Activated CD8-positive, alpha-beta memory T cell treated with anti-CD3 and anti-CD28 coated beads, Interleukin-2, amount 50 U/mL, for 48 hours (primary cell): ENCODE results near the gene SALL3.
"Not testable (repeated sequence)": the region's sequence is repeated elsewhere in the genome, so short reads cannot be mapped to it uniquely, and the experiment has no call there.

Experiments
- DNase-seq: peaks from one replicate; pipeline ENCODE4 v3.0.0-alpha.2; 2020

The SALL3 gene

DNA sequence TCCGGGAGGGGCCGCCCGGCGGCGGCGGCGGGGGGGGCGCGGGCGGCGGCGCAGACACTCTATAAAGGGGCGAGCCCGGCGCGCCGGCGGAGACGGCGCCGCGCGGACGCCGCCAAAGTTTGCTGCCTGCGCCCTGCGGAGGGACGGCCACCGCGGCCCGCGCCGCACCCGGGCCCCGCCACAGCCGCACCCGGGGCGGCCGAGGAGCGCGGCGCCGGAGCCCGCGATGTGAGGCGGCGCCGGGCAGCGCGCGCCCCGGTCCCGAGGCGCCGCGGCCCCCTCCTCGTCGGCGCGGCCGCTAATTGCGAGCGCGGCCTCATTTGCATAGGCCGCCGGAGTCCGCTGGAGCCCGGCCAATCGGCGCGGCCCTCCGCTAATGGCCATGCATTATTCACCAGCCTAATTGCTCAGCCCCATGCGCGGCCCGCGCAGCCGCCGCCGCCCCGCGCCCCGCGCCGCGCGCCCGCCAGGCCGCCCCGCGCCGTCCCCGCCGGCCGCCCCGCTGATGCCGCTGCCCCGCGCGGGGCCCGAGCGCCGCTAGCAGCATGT, at the start of gene SALL3:
SALL3 (plus strand) TSS at position 89 of the 549 bp plus-strand sequence; CDS start at position 546, 457 bp downstream.
- no peak for DNase-seq

DNA sequence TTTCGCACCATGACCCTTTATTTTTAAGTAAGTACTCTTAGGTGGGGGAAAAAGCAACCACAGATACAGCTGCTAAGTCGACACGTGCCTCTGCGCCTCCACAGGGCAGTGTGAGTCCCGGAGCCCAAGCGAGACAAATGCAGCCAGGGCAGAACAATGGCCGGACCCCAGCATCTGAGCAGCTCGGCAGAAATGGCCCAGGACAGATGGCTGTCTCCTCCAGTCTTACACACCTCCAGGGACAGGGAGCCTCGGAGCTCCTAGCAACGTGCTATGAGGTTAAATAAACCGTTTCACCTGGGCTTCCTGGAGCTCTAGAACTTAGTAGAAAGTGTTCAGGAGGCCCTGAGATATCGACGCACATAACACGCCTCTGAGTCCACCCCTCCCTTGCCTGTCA, 47.3 kb upstream of the SALL3 start:
- no peak for DNase-seq

DNA sequence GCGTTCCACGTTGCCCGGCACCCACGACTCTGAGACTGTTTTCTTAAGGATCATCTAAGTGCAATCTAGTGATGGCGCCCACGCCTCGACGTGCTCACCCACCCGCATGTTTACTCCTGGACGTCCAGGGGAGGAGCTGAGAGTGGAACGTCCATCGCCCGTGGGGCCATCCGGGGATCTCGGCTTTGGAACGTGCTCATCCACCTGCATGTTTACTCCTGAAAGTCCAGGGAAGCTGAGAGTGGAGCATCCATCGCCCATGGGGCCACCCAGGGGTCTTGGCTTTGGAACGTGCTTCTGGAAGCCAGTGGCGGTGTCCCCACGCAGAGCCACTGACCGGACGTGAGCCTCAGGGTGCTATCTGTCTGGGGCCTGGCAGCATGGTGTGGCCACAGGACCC, 45.6 kb upstream of the SALL3 start:
- DNase-seq, result no peak

DNA sequence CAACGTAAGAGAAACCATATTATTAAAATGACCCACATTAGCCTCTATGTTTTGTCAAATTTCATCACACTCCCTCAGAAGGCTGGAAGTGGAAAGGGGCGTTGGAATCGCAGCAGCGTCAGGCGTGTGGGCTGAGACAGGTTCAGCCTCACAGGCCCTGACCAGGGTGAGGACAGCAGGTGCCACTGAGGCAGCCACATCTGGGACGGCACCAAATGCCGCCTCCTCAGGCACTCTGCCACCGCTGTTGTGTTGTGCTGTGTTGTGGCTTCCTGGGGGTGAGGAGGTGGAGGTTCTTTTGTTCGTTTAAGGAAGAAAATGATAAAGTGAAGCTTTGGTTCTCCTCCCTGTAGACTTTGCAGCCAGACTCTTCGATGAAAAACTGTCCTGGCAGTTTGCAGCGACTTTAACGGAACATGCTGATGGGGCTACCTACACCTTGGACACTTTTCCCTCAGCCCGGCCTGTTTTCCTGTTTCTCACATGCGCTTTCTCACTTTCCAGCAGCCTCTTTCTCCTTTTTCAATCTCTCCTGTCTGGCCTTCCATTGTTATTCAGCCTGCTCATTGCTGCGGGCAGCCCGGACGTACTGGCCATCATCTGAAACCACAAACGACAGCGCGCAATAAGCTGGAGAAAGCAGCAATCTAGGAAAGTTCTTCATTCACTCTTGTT, 44.9 kb upstream of the SALL3 start:
- DNase-seq, result no peak

DNA sequence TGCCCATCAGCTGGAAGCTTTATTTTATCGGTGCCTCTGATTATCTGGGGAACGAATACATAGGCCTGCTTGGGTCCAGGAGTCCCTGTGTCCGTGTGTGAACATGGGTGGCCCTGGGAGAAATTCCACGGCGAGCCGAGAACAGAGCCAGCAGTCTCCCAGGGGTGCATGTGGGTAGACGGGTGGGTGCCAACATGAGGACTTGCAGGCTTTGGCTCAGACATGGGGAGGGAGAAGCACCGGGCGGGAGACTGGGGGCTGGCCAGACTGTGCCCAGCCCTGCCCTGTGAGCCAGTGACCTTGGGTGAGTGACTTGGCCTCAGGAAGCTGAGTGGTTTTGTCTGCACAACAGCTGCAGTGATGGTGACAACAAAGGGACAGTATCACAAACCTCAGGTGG, 44.2 kb upstream of the SALL3 start:
- DNase-seq, result no peak

DNA sequence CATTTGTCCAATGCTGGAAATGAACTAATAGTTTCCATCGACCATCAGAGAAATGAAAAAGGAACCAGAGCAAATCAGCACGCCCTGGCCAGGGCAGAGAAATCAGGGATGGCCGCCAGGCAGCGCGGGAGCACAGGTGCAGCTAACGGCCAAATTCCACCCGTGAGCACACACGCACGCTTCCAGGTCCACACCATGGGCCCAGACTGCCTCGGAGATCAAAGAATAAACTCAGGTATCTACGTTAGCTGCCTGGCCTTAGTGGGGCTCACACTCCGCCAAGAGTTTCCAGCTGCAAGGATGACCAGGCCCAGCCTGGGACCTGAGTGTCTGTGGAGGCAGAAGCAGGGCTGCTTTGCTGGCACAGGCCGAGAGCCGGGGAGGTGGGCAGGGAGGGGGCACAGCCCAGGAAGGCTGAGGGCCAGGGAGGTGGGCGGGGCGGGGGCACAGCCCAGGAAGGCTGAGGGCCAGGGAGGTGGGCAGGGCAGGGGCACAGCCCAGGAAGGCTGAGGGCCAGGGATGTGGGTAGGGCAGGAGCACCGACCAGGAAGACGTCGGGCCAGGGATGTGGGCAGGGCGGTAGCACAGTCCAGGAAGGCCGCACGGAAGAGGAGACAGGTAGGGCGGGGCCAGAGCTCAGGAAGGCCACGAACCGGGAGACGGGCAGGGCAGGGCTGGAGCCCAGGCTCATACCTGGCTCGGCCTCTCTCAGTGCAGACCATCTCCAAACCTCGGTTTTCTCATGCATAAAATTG, 43.2 kb upstream of the SALL3 start:
- DNase-seq, result no peak

DNA sequence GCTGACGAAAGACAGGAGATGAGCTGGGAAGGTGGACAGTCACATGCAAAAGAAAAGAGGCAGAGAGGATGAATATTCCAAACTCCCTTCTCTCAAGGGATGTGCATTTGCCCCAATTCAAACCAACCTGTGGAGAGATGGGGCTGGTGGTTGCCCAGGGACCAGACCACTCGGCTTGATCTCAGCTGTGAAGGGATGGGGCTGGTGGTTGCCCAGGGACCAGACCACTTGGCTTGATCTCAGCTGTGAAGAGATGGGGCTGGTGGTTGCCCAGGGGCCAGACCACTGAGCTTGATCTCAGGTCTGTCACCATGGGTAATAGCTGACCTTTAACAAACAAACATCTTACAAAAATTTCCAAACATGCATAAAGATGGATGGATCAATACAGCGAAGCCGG, 42.5 kb upstream of the SALL3 start:
- no peak for DNase-seq

DNA sequence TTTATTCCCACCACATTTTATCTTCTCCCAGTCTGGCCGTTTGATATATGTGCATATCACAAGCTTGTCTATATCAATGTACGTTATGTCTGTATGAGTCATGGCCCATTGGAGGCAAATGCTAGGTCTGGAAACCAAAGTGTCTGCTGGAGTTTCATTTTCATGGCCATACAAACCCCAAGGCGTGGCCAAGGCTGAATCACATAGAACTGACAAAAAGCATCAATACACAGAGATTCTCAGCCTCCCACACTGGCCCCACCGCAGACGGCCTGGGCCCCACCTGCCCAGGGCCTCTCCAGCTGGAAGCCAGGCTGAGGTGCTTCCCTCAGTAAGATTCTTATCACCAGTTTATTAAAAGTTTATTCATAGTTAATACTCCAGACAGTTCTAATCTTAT, 40.5 kb upstream of the SALL3 start:
- DNase-seq, result peak; percentile 55

DNA sequence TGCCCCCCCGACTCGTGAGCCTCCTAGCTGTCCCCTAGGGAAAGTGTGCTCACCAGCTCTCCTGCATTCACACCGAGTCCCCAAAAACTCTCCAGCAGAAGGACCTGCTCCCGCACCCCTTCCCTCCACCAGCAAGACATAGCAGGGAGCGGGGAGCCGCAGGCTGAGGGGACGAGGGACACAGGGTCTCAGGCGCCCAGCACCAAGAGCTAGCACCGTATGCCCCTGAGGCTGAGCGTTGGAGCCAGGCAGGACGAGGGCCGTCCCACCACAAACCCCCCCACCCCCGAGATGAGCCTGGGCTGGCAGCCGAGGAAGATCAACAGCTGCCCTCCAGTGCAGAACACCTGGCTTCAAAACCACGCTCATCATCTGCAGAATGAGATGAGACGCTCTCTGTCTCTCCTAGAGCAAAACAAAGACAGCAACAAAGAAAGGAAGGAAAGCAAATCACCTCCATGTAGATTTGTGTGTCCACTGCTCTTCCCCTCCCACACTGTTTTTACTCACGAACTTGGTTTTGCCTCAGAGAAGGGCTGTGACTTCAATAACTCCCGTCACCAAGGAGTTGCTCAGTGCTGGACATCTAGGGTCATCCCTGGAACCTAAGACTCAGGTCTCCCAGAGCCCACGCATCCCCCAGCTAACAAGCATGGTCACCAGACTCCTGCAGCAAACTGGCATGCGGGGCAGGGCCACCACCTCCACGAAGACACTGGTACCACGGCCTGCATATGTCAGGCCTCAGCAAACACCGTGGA, 39.7 kb upstream of the SALL3 start:
- DNase-seq, result no peak

DNA sequence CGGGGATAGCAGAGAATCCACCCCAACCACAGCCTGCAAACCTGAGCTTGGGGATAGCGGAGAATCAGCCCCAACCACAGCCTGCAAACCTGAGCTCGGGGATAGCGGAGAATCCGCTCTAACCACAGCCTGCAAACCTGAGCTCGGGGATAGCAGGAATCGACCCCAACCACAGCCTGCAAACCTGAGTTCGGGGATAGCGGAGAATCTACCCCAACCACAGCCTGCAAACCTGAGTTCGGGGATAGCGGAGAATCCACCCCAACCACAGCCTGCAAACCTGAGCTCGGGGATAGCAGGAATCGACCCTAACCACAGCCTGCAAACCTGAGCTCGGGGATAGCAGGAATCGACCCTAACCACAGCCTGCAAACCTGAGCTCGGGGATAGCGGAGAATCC, 37.4 kb upstream of the SALL3 start:
- DNase-seq, result not testable (repeated sequence)

DNA sequence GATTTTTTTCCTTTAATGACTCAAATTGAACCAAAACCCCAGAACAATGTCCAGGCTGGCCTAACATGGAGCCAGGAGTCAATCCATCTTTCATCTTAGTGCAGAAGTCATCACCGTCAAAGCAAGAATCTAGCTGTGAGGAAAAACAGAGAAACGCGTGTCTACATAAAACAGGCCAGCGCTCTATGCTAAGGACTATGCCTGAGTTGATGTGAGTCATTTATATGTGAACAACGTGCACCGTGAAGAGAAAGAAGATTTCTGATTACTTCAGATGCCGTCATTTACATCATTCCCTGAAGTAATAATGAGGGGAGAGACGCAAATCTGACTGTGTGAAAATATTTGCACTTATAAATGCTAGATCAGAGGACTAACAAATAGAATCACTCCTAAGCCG, 34.0 kb upstream of the SALL3 start:
- DNase-seq, result no peak

DNA sequence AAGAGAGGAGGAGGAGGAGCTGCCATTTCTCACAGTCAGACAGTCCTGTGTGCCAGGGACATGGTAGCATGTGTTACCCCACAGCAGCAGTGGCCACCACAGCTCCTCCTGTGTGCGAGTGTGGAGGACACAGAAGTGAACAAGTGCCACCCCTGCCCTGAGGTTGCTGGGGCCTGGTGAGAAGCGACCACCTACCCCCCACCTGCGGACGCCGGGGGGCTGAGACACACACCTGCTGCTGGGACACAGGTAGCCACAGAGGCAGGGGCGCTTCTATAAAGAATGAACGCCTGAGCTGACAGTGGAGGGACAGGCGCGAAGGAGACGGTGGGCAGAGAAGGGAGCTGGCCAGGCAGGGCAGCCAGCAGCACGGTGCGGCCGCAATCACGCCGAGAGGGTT, 32.3 kb upstream of the SALL3 start:
- no peak for DNase-seq

DNA sequence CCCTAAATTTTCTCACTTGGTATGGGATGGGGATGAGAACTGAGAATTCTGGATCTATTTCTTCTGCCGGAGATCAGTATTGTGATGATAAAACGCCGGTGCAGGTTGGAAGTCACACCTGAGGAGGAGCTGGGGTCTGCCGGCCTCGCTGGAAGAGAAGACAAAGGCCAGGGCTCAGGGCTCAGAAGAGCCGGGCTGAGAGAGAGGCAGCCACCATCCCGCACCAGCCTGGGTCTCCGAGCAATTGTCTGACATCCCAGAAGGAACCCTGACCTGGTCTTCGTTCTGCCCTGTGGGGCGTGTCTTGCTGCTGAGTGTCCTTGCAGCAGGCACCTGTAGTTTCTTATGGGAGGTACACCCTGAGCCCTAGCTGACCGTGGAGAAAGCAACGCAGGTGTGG, 31.4 kb upstream of the SALL3 start:
- DNase-seq, result no peak

DNA sequence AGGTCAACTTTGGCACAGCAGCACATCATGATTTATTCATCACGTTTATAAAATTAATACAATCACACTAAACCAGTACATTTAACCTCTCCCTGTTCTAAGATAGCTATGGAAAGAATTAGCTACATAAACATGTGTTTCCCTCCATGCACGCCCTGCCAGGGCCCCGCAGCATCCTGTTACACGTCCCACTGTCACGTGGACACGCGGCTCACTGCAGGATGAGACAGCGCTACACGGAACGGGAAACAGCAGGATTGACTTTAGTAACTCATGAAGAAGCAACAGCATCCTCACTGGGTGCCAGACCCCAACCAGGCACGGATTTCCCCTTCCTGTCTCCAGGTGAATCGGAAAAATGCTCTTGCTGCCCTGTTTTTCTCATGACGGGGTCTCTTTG, 30.9 kb upstream of the SALL3 start:
- no peak for DNase-seq

DNA sequence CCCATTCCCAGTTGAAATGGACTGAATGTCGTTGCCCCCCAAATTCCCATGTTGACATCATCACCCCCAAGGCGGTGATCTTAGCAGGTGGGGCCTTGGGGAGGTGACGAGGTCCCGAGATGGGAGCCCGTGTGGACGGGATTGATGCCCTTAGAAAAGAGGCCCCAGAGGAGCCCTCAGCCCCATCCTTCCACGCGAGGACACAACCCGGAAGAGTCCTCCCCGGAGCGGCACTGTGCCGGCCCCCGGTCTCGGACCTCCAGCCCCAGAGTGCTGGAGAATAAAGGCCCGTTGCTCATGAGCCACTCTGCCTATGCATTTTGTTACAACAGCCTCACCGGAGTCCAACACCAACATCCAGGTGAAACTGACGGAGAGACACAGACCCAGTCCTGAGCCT, 30.4 kb upstream of the SALL3 start:
- DNase-seq, result no peak

DNA sequence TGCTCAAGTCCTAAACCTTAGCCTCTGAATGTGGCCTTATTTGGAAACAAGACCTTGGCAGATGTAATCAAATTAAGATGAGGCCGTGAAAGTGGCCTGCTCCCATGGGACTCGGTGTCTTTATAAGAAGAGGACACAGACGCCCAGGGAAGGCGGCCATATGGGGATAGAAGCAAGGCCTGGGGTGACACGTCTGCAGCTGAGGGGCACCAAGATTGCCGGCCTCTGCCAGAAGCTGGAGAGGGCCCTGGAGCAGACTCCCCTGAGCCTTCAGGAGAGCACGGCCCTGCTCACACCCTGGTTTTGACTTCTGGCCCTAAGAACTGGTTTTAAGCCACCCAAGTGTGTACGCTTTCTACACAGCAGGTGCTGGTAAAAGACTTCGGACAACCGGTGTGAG, 29.2 kb upstream of the SALL3 start:
- DNase-seq, result no peak

DNA sequence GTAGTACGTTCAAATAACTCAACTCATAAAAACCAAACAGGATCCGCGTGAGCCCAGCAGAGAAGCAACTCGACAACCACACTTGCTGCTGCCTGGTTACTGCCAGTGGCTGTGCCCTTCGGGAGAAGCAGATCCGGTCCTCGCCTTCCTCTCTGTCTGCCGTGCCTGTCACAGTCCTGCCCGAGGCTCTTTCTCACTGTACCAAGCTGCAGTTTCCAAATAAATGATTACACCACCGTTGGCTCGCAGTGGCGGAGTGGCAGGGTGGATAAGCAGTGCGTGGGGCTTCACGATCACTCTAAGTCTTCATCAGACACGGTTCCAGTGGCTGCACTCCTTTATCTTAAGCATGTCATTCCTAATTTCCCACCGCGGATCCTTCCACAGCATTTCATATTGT, 26.1 kb upstream of the SALL3 start:
- DNase-seq, result no peak

DNA sequence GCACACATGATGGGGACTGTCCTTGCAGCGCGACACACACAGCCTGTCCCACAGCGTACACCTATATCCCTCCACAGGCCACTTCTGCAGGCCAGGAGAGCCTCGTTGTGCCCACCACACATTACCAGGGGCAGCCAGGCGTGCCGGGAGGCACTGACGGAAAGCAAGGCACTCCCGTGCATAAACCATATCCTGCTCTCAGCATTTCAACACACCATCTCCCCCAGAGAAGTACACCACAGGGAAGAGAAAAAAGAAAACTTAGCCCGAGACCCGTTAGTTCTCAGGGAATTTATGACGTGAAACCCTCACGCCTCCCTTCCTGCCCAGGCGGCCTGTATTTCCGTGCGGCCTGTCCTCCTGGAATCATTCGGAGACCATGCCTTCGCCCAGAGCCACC, 24.6 kb upstream of the SALL3 start:
- no peak for DNase-seq

DNA sequence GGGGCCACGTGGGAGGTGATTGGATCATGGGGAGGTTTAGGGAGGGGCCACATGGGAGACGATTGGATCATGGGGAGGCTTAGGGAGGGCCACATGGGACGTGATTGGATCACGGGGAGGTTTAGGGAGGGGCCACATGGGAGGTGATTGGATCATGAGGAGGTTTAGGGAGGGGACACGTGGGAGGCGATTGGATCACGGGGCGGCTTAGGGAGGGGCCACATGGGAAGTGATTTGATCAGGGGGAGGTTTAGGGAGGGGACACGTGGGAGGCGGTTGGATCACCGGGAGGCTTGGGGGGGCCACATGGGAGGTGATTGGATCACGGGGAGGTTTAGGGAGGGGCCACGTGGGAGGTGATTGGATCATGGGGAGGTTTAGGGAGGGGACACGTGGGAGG, 22.5 kb upstream of the SALL3 start:
- no peak for DNase-seq

DNA sequence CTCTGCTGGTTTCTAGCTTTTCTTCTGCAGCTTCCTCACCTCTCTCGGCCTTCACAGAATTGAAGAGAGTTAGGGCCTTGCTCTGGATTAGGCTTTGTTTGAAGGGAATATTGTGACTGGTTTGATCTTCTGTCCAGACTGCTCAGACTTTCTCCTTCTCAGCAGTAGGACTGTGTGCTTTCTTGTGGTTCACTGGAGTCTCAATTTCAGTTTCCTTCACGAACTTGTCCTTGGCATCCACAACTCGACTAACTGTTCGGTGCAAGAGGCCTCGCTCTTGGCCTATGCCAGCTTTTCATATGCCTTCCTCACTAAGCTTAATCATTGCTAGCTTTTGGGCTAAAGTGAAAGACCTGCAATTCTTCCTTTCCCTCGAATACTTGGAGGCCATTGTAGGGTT, 18.9 kb upstream of the SALL3 start:
- DNase-seq, result no peak

DNA sequence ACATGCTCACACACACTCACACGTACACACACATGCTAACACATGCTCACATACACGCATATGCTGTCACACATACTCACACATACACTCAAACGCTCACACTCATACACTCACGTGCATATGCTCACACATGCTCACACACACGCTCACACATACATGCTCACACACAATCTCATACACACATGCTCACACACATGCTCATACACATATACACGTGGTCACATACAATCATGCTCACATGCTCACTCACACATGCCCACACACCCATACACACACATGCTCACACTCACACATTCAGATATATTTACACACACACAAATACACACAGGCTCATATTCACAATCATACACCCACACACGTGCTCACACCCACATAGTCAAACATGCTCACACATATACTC, 17.5 kb upstream of the SALL3 start:
- DNase-seq, result no peak

DNA sequence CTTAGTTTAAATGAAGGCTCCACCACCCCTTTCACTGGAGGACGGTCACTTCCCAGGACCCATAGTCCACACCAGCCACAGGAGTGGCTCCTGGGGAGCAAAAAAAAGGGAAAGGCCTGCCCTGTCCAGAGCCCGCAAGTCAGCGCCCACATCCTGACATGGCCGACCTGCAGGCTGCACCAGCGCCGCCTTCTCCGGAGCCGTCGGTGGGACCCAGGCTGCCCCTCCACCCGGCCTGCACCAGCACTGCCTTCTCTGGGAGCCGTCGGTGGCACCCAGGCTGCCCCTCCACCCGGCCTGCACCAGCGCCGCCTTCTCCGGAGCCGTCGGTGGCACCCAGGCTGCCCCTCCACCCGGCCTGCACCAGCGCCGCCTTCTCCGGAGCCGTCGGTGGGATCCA, 14.9 kb upstream of the SALL3 start:
- not testable (repeated sequence) for DNase-seq

DNA sequence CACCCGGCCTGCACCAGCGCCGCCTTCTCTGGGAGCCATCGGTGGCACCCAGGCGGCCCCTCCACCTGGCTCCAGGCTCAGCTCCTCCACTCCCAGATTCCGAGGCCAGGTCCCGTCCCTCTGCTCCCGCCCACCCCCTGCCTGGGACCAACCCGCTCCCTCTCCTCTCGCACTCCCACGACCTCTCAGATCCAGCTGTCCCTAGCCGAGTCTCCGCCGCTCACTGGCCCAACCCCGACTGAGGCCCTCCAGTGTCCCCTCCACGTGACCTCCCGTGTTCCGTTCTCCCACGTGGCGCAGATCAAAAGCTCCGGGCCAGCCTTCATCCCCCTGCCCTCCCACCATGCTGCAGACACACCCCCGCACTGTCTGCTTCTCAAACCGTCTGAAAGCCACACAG, 14.4 kb upstream of the SALL3 start:
- no peak for DNase-seq
